ENCODE measurements around the gene LARP6.
A peak's percentile ranks its signal among the peaks of the same experiment; 100 is the strongest.

LARP6 gene

GRCh38 chr15:70852501-70853317 is 1.2 kb downstream of the LARP6 start:
- no peak for TF ChIP-seq CTCF (conservative IDR thresholded peaks at IDR 0.05; ENCODE audit: low read length)
- peak; percentile 73 for DNase-seq (ENCODE audit: low read depth)
- H3K4me3 ChIP-seq (ENCODE audit: low read length) = peak overlapping the region; percentile 92

- no peak for DNase-seq (ENCODE audit: low read depth)
- TF ChIP-seq CTCF (conservative IDR thresholded peaks at IDR 0.05; ENCODE audit: low read length) = no peak
- H3K4me3 ChIP-seq (ENCODE audit: low read length) = peak overlapping the region; percentile 92
Measured at GRCh38 chr15:70851889-70852288, 2.1 kb downstream of the LARP6 start.

GRCh38 chr15:70845602-70846360 is 8.2 kb downstream of the LARP6 start:
- H3K4me3 ChIP-seq (ENCODE audit: low read length) = no peak overlapping the region
- DNase-seq (ENCODE audit: low read depth) = no peak
- no peak for TF ChIP-seq CTCF (conservative IDR thresholded peaks at IDR 0.05; ENCODE audit: low read length)

- H3K4me3 ChIP-seq (ENCODE audit: low read length) = no peak overlapping the region
- TF ChIP-seq CTCF (conservative IDR thresholded peaks at IDR 0.05; ENCODE audit: low read length) = no peak
- DNase-seq (ENCODE audit: low read depth) = no peak
Measured at GRCh38 chr15:70837476-70837875, 16.5 kb downstream of the LARP6 start.

GRCh38 chr15:70835841-70836240 is 18.1 kb downstream of the LARP6 start:
- no peak for TF ChIP-seq CTCF (conservative IDR thresholded peaks at IDR 0.05; ENCODE audit: low read length)
- H3K4me3 ChIP-seq (ENCODE audit: low read length) = no peak overlapping the region
- DNase-seq (ENCODE audit: low read depth) = no peak

GRCh38 chr15:70835415-70835814 is 18.5 kb downstream of the LARP6 start:
- TF ChIP-seq CTCF (conservative IDR thresholded peaks at IDR 0.05; ENCODE audit: low read length) = no peak
- H3K4me3 ChIP-seq (ENCODE audit: low read length) = no peak overlapping the region

GRCh38 chr15:70834999-70835398 is 19.0 kb downstream of the LARP6 start:
- no peak overlapping the region for H3K4me3 ChIP-seq (ENCODE audit: low read length)
- TF ChIP-seq CTCF (conservative IDR thresholded peaks at IDR 0.05; ENCODE audit: low read length) = no peak
- no peak for DNase-seq (ENCODE audit: low read depth)

More at GRCh38 chr15:70835415-70835814, 18.5 kb downstream of the LARP6 start:
- DNase-seq (ENCODE audit: low read depth) = peak; percentile 33

Data from AG10803 (cell line).